MM.1S (cell line): ENCODE data around the gene GNAI3.

Experiments used
- DNase-seq: peaks from one replicate; pipeline ENCODE4 v3.0.0-alpha.2; 2015
- H2AFZ ChIP-seq: fragments of 300-600 bp; sonication (generic); 2 replicates; pipeline ENCODE4 v1.6.0; 2016; ENCODE audit warnings: antibody characterized with exemption, low read length
- H3F3A ChIP-seq: fragments of 300-600 bp; sonication (generic); 2 replicates; pipeline ENCODE4 v1.6.1; 2016; ENCODE audit warnings: mild to moderate bottlenecking, antibody characterized with exemption, low read length, moderate library complexity, mixed read lengths; ENCODE audit not compliant: insufficient read depth
- H3K27ac ChIP-seq: fragments of 300-600 bp; sonication (generic); 2 replicates; pipeline ENCODE4 v1.5.1; 2016; ENCODE audit warnings: mild to moderate bottlenecking, low read length
- H3K27me3 ChIP-seq: fragments of 300-600 bp; sonication (generic); replicated peaks from 2 replicates; pipeline ENCODE4 v1.6.0; 2016; ENCODE audit warnings: low read length; ENCODE audit not compliant: insufficient read depth
- H3K36me3 ChIP-seq: fragments of 300-600 bp; sonication (generic); replicated peaks from 2 replicates; pipeline ENCODE4 v1.6.1; 2016; ENCODE audit warnings: mild to moderate bottlenecking, low read length, mixed read lengths; ENCODE audit not compliant: insufficient read depth
- H3K4me1 ChIP-seq: fragments of 300-600 bp; sonication (generic); 2 replicates; pipeline ENCODE4 v1.6.1; 2016; ENCODE audit warnings: low read length, mixed read lengths
- H3K4me2 ChIP-seq: fragments of 300-600 bp; sonication (generic); 2 replicates; pipeline ENCODE4 v1.6.0; 2016; ENCODE audit warnings: low read depth, low read length
- H3K4me3 ChIP-seq: fragments of 300-600 bp; sonication (generic); 2 replicates; pipeline ENCODE4 v1.5.1; 2016; ENCODE audit warnings: low read length, mixed read lengths
- H3K79me2 ChIP-seq: fragments of 300-600 bp; sonication (generic); 2 replicates; pipeline ENCODE4 v1.6.1; 2016; ENCODE audit warnings: mixed run types, low read length, mixed read lengths
- H3K9ac ChIP-seq: fragments of 300-600 bp; sonication (generic); 2 replicates; pipeline ENCODE4 v1.6.1; 2016; ENCODE audit warnings: low read length, mixed read lengths
- H3K9me2 ChIP-seq: fragments of 300-600 bp; sonication (generic); replicated peaks from 2 replicates; pipeline ENCODE4 v1.6.1; 2016; ENCODE audit warnings: mild to moderate bottlenecking, low read length, mixed read lengths; ENCODE audit not compliant: insufficient read depth
- H3K9me3 ChIP-seq: fragments of 300-600 bp; sonication (generic); replicated peaks from 2 replicates; pipeline ENCODE4 v1.6.1; 2016; ENCODE audit warnings: mild to moderate bottlenecking, low read length, mixed read lengths; ENCODE audit not compliant: insufficient read depth
- H4K20me1 ChIP-seq: fragments of 300-600 bp; sonication (generic); 2 replicates; pipeline ENCODE4 v1.6.1; 2016; ENCODE audit warnings: mild to moderate bottlenecking, low read length, moderate library complexity, mixed read lengths; ENCODE audit not compliant: insufficient read depth
- CTCF ChIP-seq: fragments of 300-600 bp; sonication (generic); IDR thresholded peaks from 2 replicates; pipeline ENCODE4 v1.5.1; 2016; ENCODE audit warnings: antibody characterized with exemption, low read length, mixed read lengths
- EZH2 ChIP-seq: fragments of 300-600 bp; sonication (generic); optimal IDR thresholded peaks from 2 replicates; pipeline ENCODE3; 2017; ENCODE audit warnings: low read depth, mild to moderate bottlenecking, antibody characterized with exemption, low read length, mixed read lengths
- EZH2phosphoT487 ChIP-seq: fragments of 300-600 bp; sonication (generic); IDR thresholded peaks from 2 replicates; pipeline ENCODE4 v1.6.1; 2018; ENCODE audit warnings: antibody characterized with exemption, low read length

Gene GNAI3

GRCh38 chr1:109598156-109598555, 49.7 kb downstream of the GNAI3 start:
- no peaks in the 10 kb centered on the region for H4K20me1 ChIP-seq
- no peaks in the 10 kb centered on the region for H3F3A ChIP-seq
- H3K79me2 ChIP-seq: no peaks in the 10 kb centered on the region
- TF ChIP-seq EZH2 (no peak), EZH2phosphoT487 (no peak), CTCF (no peak)
- DNase-seq: no peak
- no peak overlapping the region for H2AFZ ChIP-seq
- no peaks in the 10 kb centered on the region for H3K9me2 ChIP-seq
- no peak overlapping the region for H3K4me2 ChIP-seq
- no peaks in the 10 kb centered on the region for H3K27me3 ChIP-seq
- H3K4me1 ChIP-seq: no peaks in the 10 kb centered on the region
- H3K27ac ChIP-seq: no peak overlapping the region
- H3K36me3 ChIP-seq: no peaks in the 10 kb centered on the region
- H3K4me3 ChIP-seq: no peak overlapping the region
- H3K9me3 ChIP-seq: no peaks in the 10 kb centered on the region
- no peak overlapping the region for H3K9ac ChIP-seq

DNA sequence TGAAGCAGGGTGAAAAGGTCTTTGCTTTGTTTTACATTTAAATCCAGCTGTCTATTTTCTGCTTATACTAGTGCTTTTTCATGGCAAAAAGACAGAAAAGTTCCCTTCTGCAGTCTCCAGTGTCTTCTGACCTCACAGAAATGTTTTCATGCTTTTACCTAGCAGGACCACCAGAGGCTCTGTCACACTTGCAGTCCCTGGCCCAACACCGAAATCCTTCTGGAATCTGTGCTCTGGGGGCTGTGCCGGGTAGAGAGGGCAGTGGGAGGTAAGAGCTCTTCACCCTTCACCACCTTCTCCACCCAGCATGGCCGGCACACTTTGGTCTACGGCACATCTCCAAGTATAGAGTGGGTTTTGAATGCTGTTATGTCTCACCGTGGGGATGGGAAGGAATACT, 50.2 kb downstream of the GNAI3 start:
- no peak overlapping the region for H3K4me2 ChIP-seq
- no peaks in the 10 kb centered on the region for H3K79me2 ChIP-seq
- no peaks in the 10 kb centered on the region for H4K20me1 ChIP-seq
- no peak for DNase-seq
- no peaks in the 10 kb centered on the region for H3K9me2 ChIP-seq
- no peak overlapping the region for H3K27ac ChIP-seq
- no peaks in the 10 kb centered on the region for H3K36me3 ChIP-seq
- no peaks in the 10 kb centered on the region for H3F3A ChIP-seq
- no peak overlapping the region for H2AFZ ChIP-seq
- no peaks in the 10 kb centered on the region for H3K4me1 ChIP-seq
- H3K9me3 ChIP-seq: no peaks in the 10 kb centered on the region
- H3K9ac ChIP-seq: no peak overlapping the region
- TF ChIP-seq EZH2 (no peak), CTCF (no peak), EZH2phosphoT487 (no peak)
- no peaks in the 10 kb centered on the region for H3K27me3 ChIP-seq
- H3K4me3 ChIP-seq: no peak overlapping the region

DNA sequence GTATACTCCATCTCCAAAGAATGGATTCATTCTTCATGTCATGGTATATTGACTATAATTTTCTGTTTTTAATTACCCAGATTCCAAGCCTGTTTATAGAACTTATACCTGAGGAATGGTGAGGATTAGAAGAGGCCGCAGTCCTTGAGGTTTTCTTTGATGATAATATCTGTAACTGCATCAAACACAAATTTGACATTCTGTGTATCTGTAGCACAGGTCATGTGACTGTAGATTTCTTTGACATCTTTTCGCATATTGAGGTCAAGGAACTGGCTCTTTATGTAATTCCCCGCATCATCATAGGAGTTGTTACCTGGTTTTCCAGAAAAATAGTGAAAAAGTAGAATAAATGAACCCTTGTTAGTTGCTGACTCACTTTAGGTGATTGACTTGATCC, 54.8 kb downstream of the GNAI3 start:
- Histone ChIP-seq H3K36me3 (no peaks in the 10 kb centered on the region), H3K4me1 (no peaks in the 10 kb centered on the region), H3K79me2 (no peaks in the 10 kb centered on the region), H3K4me3 (no peak overlapping the region), H3K27ac (no peak overlapping the region), H3F3A (no peaks in the 10 kb centered on the region), H4K20me1 (no peaks in the 10 kb centered on the region), H3K9me2 (no peaks in the 10 kb centered on the region), H3K27me3 (no peaks in the 10 kb centered on the region), H3K9me3 (no peaks in the 10 kb centered on the region), H3K4me2 (no peak overlapping the region), H3K9ac (no peak overlapping the region), H2AFZ (no peak overlapping the region)
- DNase-seq: no peak
- TF ChIP-seq EZH2phosphoT487: no peak
- TF ChIP-seq EZH2: no peak
- no peak for TF ChIP-seq CTCF

DNA sequence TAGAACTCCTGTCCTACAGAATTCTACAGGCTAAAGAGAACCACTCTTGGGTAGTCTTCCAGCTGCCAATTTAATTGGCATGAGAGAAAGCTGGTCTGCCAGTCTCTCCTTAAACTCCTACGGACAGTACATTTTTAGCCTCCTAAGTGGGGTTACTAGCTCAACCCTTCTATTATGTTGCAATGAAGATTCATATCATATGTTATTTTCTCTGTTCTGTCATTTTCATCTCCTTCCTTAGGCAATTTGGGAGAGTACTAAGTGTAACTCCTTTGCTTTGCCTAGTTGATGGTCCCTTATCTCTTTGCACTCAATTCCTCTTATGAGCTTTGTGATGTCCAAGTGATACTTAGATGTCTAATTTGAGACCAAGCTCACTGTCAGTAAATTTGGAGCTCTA, 57.0 kb downstream of the GNAI3 start:
- no peaks in the 10 kb centered on the region for H3K9me3 ChIP-seq
- H3K27me3 ChIP-seq: no peaks in the 10 kb centered on the region
- H2AFZ ChIP-seq: no peak overlapping the region
- no peaks in the 10 kb centered on the region for H3F3A ChIP-seq
- H3K4me2 ChIP-seq: no peak overlapping the region
- no peaks in the 10 kb centered on the region for H3K4me1 ChIP-seq
- H3K36me3 ChIP-seq: no peaks in the 10 kb centered on the region
- no peak overlapping the region for H3K27ac ChIP-seq
- no peak for DNase-seq
- no peak overlapping the region for H3K4me3 ChIP-seq
- TF ChIP-seq EZH2: no peak
- TF ChIP-seq EZH2phosphoT487: no peak
- TF ChIP-seq CTCF: no peak
- no peaks in the 10 kb centered on the region for H3K9me2 ChIP-seq
- no peaks in the 10 kb centered on the region for H3K79me2 ChIP-seq
- no peak overlapping the region for H3K9ac ChIP-seq
- no peaks in the 10 kb centered on the region for H4K20me1 ChIP-seq
